ENCODE data around the gene TTC16.

TTC16 gene, protein sequence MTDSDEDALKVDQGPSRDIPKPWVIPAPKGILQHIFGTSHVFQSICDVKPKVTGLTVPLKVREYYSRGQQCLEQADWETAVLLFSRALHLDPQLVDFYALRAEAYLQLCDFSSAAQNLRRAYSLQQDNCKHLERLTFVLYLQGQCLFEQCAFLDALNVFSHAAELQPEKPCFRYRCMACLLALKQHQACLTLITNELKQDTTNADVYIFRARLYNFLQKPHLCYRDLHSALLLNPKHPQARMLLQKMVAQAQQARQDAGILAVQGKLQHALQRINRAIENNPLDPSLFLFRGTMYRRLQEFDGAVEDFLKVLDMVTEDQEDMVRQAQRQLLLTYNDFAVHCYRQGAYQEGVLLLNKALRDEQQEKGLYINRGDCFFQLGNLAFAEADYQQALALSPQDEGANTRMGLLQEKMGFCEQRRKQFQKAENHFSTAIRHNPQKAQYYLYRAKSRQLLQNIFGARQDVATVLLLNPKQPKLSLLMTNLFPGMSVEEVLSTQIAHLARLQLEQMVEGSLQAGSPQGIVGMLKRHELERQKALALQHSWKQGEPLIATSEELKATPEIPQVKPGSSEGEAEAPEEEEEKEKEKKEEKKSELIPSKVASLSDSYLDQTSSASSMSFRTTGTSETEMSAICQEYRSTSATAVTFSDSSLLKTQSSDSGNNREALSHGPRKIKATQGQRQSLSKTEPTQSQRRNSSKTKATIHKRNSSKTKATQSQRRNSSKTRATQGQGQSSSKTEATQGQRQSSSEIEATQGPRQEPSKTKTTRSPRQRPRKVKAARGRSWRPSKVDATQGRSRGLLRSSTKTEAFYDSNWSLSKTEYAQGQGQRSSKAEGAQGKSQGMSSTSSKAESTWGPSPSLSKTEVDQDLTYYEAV

GRCh38 chr9:127715470-127716337, at the start of gene TTC16, which contains the start of gene PTRH1:
Gene TTC16 (plus strand): TSS chr9:127716079. CDS start chr9:127716146, 67 bp downstream.
Gene PTRH1 (minus strand): TSS chr9:127715663. CDS start chr9:127715639, 24 bp downstream.
- peak; percentile 97 for DNase-seq

DNA sequence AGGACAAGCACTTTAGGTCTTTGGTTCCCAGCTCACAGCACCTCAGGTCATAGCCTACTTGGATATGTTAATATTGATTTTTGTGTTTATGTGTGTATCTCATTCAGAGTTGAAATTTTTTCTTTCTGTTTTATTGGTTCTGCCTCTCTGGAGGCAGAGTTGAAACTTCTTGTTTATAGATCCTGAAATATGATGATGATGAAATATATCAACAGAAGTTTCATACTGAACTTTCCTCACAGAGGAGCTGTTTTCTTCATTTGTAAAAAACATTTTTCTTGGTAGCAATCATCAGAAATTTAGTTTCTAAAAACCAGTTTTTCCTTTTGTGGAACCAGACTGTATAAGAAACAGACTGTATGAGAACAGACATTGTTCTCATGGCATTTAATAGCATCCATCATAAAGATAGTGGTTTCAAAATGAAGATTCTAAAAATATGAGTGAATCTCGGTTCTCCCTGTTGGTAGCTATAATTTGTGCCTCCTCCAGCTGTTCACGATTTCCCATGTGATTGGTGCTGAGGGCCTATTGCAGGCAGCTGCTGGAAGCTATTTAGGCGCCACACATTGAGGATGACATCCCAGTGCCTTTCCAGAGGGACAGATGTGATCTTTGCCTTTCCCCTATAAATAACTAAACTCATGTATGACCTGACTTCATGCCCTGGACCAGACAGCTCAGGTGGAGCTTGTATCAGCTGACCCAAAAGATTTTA, 48.6 kb upstream of the TTC16 start:
- DNase-seq = no peak

- DNase-seq = no peak
These were observed 48.0 kb upstream of the TTC16 start for GRCh38 chr9:127667906-127668305.

- no peak for DNase-seq
These were observed 42.6 kb upstream of the TTC16 start for GRCh38 chr9:127673234-127673633.

DNA sequence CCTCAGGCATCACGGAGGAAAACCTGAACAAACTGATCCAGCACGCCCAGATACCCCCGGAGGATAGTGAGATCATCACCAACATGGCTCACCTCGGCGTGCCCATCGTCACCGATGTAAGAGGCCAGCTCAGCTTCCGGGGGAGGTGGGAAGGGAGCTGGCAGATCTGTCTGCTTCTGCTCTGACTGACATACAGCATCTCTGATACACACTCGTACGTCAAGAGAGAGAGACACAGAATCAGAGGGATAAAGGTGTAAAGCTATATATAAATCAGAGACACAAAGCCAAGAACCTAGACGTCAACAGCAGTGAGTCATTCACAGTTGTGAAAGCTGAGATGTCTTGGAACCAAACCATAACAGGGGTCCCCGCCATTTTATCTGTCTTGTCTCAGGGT, 39.2 kb upstream of the TTC16 start:
- DNase-seq = no peak

GRCh38 chr9:127679506-127679905, 36.4 kb upstream of the TTC16 start:
- DNase-seq = no peak

- DNase-seq = no peak
These were observed 35.7 kb upstream of the TTC16 start for GRCh38 chr9:127680226-127680625.

DNA sequence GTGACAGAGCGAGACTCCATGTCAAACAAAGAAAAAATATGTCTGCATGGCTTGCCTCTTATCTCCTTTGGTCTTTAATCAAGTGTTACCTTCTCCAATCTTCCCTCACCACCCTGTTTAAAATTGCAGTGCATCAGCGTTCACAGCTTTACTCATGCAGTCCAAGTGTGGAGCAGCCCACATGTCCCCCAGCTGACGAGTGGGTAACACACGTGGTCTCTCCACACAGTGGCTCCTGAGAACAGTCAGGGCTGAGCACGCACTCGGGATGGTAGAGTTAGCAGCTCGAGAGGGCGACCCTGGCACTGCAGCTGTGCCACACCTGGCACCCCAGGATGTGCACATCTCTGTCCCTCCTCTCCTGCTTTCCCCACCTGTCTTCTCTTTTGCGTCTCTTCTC, 35.0 kb upstream of the TTC16 start:
- no peak for DNase-seq

GRCh38 chr9:127682351-127683136, 33.3 kb upstream of the TTC16 start:
- DNase-seq = no peak

- DNase-seq = no peak
These were observed 32.2 kb upstream of the TTC16 start for GRCh38 chr9:127683723-127684122.

DNA sequence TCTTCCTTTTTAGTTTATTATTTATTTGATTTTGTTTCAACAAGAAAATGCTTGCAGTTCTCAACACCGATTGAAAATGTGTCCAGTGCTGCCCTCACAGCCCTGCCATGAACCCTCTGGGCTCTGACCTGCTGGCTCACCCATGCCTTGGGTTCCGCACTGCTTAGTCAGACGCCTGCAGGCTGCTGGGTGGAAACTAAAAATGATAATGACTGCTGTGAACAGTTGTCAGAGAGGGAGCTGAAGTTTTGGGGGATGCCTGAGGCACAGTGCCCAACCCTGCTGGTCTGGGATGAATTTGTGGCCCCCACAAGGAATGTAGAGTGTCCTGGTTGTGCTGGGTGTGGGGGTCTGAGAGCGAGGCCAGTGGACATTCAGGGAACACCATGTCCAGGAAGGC, 31.3 kb upstream of the TTC16 start:
- no peak for DNase-seq

- DNase-seq = no peak
These were observed 29.2 kb upstream of the TTC16 start for GRCh38 chr9:127686461-127687393.

- DNase-seq = no peak
These were observed 26.4 kb upstream of the TTC16 start for GRCh38 chr9:127689329-127690000.

DNA sequence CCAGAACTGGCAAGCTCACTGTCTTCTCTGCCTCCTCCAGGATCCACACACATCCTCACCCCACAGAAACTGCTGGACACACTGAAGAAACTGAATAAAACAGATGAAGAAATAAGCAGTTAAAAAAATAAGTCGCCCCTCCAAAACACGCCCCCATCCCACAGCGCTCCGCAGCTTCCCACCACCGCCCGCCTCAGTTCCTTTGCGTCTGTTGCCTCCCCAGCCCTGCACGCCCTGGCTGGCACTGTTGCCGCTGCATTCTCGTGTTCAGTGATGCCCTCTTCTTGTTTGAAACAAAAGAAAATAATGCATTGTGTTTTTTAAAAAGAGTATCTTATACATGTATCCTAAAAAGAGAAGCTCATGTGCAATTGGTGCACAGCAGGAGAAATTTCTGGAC, 25.1 kb upstream of the TTC16 start:
- no peak for DNase-seq

GRCh38 chr9:127692071-127692470, 23.8 kb upstream of the TTC16 start:
- DNase-seq = no peak

GRCh38 chr9:127693143-127693542, 22.7 kb upstream of the TTC16 start:
- no peak for DNase-seq

DNA sequence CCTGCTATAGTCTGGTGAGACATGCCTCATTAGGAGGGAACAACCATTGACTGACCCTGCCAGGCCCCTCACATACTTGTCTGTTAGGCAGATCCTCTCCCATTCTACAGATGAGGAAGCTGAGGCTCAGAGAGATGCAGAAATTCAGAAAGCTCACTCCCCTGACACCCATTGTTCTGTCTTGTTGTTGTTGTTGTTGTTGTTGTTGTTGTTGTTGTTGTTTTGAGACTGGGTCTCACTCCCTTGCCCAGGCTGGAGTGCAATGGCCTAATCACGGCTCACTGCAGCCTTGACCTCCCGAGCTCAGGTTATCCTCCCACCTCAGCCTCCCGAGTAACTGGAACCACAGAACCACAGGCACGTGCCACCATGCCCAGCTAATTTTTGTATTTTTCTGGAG, 22.2 kb upstream of the TTC16 start:
- no peak for DNase-seq

- no peak for DNase-seq
These were observed 20.8 kb upstream of the TTC16 start for GRCh38 chr9:127694890-127695720.

DNA sequence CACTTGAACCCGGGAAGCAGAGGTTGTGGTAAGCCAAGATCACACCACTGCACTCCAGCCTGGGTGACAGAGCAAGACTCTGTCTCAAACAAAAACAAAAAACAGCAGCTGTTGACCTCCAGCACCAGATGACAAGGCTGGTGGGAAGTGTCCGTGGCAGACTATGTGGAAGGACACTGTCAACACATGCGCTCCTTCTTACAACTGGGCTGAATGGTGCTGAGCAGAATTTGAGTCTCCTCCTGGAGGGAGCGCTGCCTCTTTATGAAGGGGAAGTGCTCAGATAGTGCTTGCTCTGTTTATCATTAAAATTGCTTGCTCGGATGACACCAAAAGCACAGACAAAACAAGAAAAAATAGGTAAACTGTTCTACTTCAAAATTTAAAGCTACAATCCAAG, 18.3 kb upstream of the TTC16 start:
- no peak for DNase-seq

All from activated T-cell treated with anti-CD3 and anti-CD28 coated beads, Interleukin-2, amount 50 U/mL, for 1 hour (primary cell).